ENCODE measurements around the gene ICAM1. TPM values are rescaled to one million over a fixed set of nuclear protein-coding genes. Genes with fewer than 3 reads are reported as not detected.

The ICAM1 gene
- total and polyA plus RNA-seq, 2 of the 13 experiments (the other 11 are each of a cell fraction or from before 2014, with no cell fraction given) = 37.9 to 98.4 TPM

GRCh38 chr19:10332158-10332964 lies 61.4 kb downstream of the ICAM1 start (continued):
- TF ChIP-seq ZBTB26 (CRISPR knock-in tag; IDR thresholded peaks at IDR 0.05; ENCODE audit: borderline replicate concordance) = no peak
- TF ChIP-seq ZFP41 (CRISPR knock-in tag; IDR thresholded peaks at IDR 0.05; ENCODE audit: borderline replicate concordance) = no peak
- no peak for TF ChIP-seq PHF5A (CRISPR knock-in tag; IDR thresholded peaks at IDR 0.05; ENCODE audit: low read depth, unreplicated experiment)
- TF ChIP-seq ZNF569 (CRISPR knock-in tag; IDR thresholded peaks at IDR 0.05; ENCODE audit: borderline replicate concordance) = no peak
- TF ChIP-seq EP300 (IDR thresholded peaks at IDR 0.05; ENCODE audit: low read depth in 2 of 2, low read length in 2 of 2) = no peak
- no peak for TF ChIP-seq EP300 (CRISPR knock-in tag; IDR thresholded peaks at IDR 0.05; ENCODE audit: borderline replicate concordance)
- no peak for TF ChIP-seq ZBTB38 (CRISPR knock-in tag; IDR thresholded peaks at IDR 0.05)
- no peak for TF ChIP-seq LCORL (IDR thresholded peaks at IDR 0.05)
- TF ChIP-seq LCORL (CRISPR knock-in tag; IDR thresholded peaks at IDR 0.05) = no peak
- 0 out of 2 replicates have a peak, but pooled peaks have one; percentile 8 for TF ChIP-seq ZSCAN31 (CRISPR knock-in tag; IDR thresholded peaks at IDR 0.05; ENCODE audit: low read depth)
- no peak for TF ChIP-seq CCDC6 (CRISPR knock-in tag; IDR thresholded peaks at IDR 0.05)
- no peak for TF ChIP-seq ELF4 (CRISPR knock-in tag; IDR thresholded peaks at IDR 0.05; ENCODE audit: borderline replicate concordance)
- peak; percentile 32; the same call in 1 of the 2 replicates for TF ChIP-seq ZFX (CRISPR knock-in tag; IDR thresholded peaks at IDR 0.05; ENCODE audit: low read depth)
- no peak for TF ChIP-seq ZNF205 (CRISPR knock-in tag; IDR thresholded peaks at IDR 0.05)
- no peak for TF ChIP-seq MED13 (CRISPR knock-in tag; IDR thresholded peaks at IDR 0.05)
- no peak for TF ChIP-seq TRIM24 (CRISPR knock-in tag; IDR thresholded peaks at IDR 0.05)
- peak; percentile 53; the same call in 1 of the 2 replicates for TF ChIP-seq HIC2 (CRISPR knock-in tag; IDR thresholded peaks at IDR 0.05; ENCODE audit: low read depth)
- no peak; the same call in 1 of the 2 replicates for TF ChIP-seq CBFB (CRISPR knock-in tag; IDR thresholded peaks at IDR 0.05)
- 0 out of 2 replicates have a peak, but pooled peaks have one; percentile 25 for TF ChIP-seq RXRB (CRISPR knock-in tag; IDR thresholded peaks at IDR 0.05; ENCODE audit: borderline replicate concordance)
- TF ChIP-seq RFX1 (IDR thresholded peaks at IDR 0.05) = no peak
- peak; percentile 63 for TF ChIP-seq PAXIP1 (CRISPR knock-in tag; conservative IDR thresholded peaks at IDR 0.05)
- TF ChIP-seq ZSCAN20 (CRISPR knock-in tag; IDR thresholded peaks at IDR 0.05; ENCODE audit: borderline replicate concordance) = no peak
- TF ChIP-seq TFAP4 (IDR thresholded peaks at IDR 0.05; ENCODE audit: borderline replicate concordance, low read depth) = peak; percentile 40; the same call in 1 of the 2 replicates

Measured in HepG2 (cell line).